Thymus (tissue), 11 donors: ENCODE results near the gene TADA1. TPM values are rescaled to one million over a fixed set of nuclear protein-coding genes. Genes with fewer than 3 reads are reported as not detected.

Source experiments
- DNase-seq, 9 donors: peaks; one replicate each; pipeline ENCODE4 v3.0.0-alpha.2; 2013; ENCODE audit warnings: low spot score in 9 of 9, low read depth in 6 of 9, missing footprints in 1 of 9
- H3K27ac ChIP-seq, 2 donors: one replicate each; pipeline ENCODE4 v1.5.1; 2013; ENCODE audit warnings: control low read depth in 1 of 2, low read depth in 1 of 2, low read length in 1 of 2, mild to moderate bottlenecking in 1 of 2, moderate library complexity in 1 of 2
- H3K27me3 ChIP-seq, 2 donors: one replicate each; pipeline ENCODE4 v1.5.1; 2013; ENCODE audit warnings: low read length in 1 of 2; ENCODE audit not compliant: control insufficient read depth in 2 of 2, insufficient read depth in 1 of 2
- H3K36me3 ChIP-seq, 2 donors: one replicate each; pipeline ENCODE4 v1.5.1; 2013; ENCODE audit warnings: low read length in 1 of 2, mild to moderate bottlenecking in 1 of 2, moderate library complexity in 1 of 2; ENCODE audit not compliant: control insufficient read depth in 2 of 2, insufficient read depth in 2 of 2
- H3K4me1 ChIP-seq, 2 donors: one replicate each; pipeline ENCODE4 v1.5.1; 2013; ENCODE audit warnings: low read length in 2 of 2; ENCODE audit not compliant: control insufficient read depth in 2 of 2, insufficient read depth in 2 of 2
- H3K4me3 ChIP-seq, 2 donors: one replicate each; pipeline ENCODE4 v1.5.1; 2013; ENCODE audit warnings: low read length in 2 of 2, control low read depth in 1 of 2, mild to moderate bottlenecking in 1 of 2
- H3K9me3 ChIP-seq, 2 donors: one replicate each; pipeline ENCODE4 v1.5.1; 2013; ENCODE audit warnings: low read length in 1 of 2, mild to moderate bottlenecking in 1 of 2; ENCODE audit not compliant: control insufficient read depth in 2 of 2, insufficient read depth in 1 of 2
- WGBS: extraction: QIAGEN DNeasy Blood & Tissue Kit; methylation state at CpG from one replicate; pipeline ENCODE4 v1.1.7; 2013; 5-methylcytosine and 5-hydroxymethylcytosine counted together
- polyA plus RNA-seq: library from polyadenylated mRNA; stranded (reverse); fragments of 200-250 nt; gene quantifications from one replicate; pipeline ENCODE4 v1.2.3, GENCODE V29; 2013
- total RNA-seq: library from RNA; stranded (reverse); fragments of 120-200 nt; gene quantifications from one replicate; pipeline ENCODE4 v1.2.4, GENCODE V29; 2013
- donor health status: healthy.

Gene TADA1
- total and polyA plus RNA-seq, 2 donors: 16.5 to 17.3 TPM

- 17% methylated on average over 1 of the region's 1 CpG for WGBS
- no peaks in the 10 kb centered on the region for H3K9me3 ChIP-seq
- no peaks in the 10 kb centered on the region for H3K27me3 ChIP-seq
- no peak overlapping the region for H3K27ac ChIP-seq
- H3K4me1 ChIP-seq: no peaks in the 10 kb centered on the region
- H3K4me3 ChIP-seq: no peak overlapping the region
- no peak for DNase-seq
- no peaks in the 10 kb centered on the region for H3K36me3 ChIP-seq
Observed at GRCh38 chr1:166902279-166902678, 26.2 kb upstream of the TADA1 start.

- H3K36me3 ChIP-seq: no peaks in the 10 kb centered on the region
- H3K9me3 ChIP-seq: no peaks in the 10 kb centered on the region
- 80% methylated on average over 4 of the region's 4 CpGs for WGBS
- H3K4me3 ChIP-seq: no peak overlapping the region
- no peak for DNase-seq
- no peaks in the 10 kb centered on the region for H3K27me3 ChIP-seq
- H3K27ac ChIP-seq: no peak overlapping the region
- H3K4me1 ChIP-seq: no peaks in the 10 kb centered on the region
Observed at GRCh38 chr1:166900987-166901386, 24.9 kb upstream of the TADA1 start.

- H3K4me3 ChIP-seq: no peak overlapping the region
- H3K36me3 ChIP-seq: no peaks in the 10 kb centered on the region
- DNase-seq: no peak
- H3K4me1 ChIP-seq: no peaks in the 10 kb centered on the region
- H3K27ac ChIP-seq: no peak overlapping the region
- H3K27me3 ChIP-seq: no peaks in the 10 kb centered on the region
- H3K9me3 ChIP-seq: no peaks in the 10 kb centered on the region
Observed at GRCh38 chr1:166899769-166900168, 23.7 kb upstream of the TADA1 start.

- Histone ChIP-seq H3K9me3 (no peaks in the 10 kb centered on the region), H3K27ac (no peak overlapping the region), H3K4me3 (no peak overlapping the region), H3K27me3 (no peaks in the 10 kb centered on the region), H3K36me3 (no peaks in the 10 kb centered on the region), H3K4me1 (no peaks in the 10 kb centered on the region)
- 95% methylated on average over 4 of the region's 4 CpGs for WGBS
- no peak for DNase-seq
Observed at GRCh38 chr1:166895766-166896165, 19.7 kb upstream of the TADA1 start.

GRCh38 chr1:166889776-166890175 is 13.7 kb upstream of the TADA1 start:
- H3K36me3 ChIP-seq: no peaks in the 10 kb centered on the region
- H3K27ac ChIP-seq: no peak overlapping the region
- no peaks in the 10 kb centered on the region for H3K9me3 ChIP-seq
- peaks cover 0 to under 1% of the 10 kb centered on the region in 2 donors for H3K27me3 ChIP-seq
- no peak overlapping the region for H3K4me3 ChIP-seq
- H3K4me1 ChIP-seq: peaks cover 0 to 2% of the 10 kb centered on the region in 2 donors
- DNase-seq: no peak

- no peak overlapping the region for H3K27ac ChIP-seq
- peaks cover 0 to 11% of the 10 kb centered on the region in 2 donors for H3K4me1 ChIP-seq
- no peaks in the 10 kb centered on the region for H3K36me3 ChIP-seq
- H3K27me3 ChIP-seq: peaks cover 0 to 13% of the 10 kb centered on the region in 2 donors
- DNase-seq: no peak
- H3K4me3 ChIP-seq: no peak overlapping the region
- WGBS: 93% methylated on average over 4 of the region's 4 CpGs
- H3K9me3 ChIP-seq: no peaks in the 10 kb centered on the region
Observed at GRCh38 chr1:166888373-166889111, 12.5 kb upstream of the TADA1 start.

- no peak for DNase-seq
- peaks cover 0 to 18% of the 10 kb centered on the region in 2 donors for H3K27me3 ChIP-seq
- H3K36me3 ChIP-seq: no peaks in the 10 kb centered on the region
- 75% methylated on average over 3 of the region's 3 CpGs for WGBS
- H3K9me3 ChIP-seq: no peaks in the 10 kb centered on the region
- no peak overlapping the region for H3K4me3 ChIP-seq
- peaks cover 0 to 11% of the 10 kb centered on the region in 2 donors for H3K4me1 ChIP-seq
- no peak overlapping the region for H3K27ac ChIP-seq
Observed at GRCh38 chr1:166884971-166885370, 8.9 kb upstream of the TADA1 start.

- no peaks in the 10 kb centered on the region for H3K9me3 ChIP-seq
- H3K27ac ChIP-seq: no peak overlapping the region
- no peaks in the 10 kb centered on the region for H3K36me3 ChIP-seq
- H3K4me3 ChIP-seq: no peak overlapping the region
- 23% methylated on average over 44 of the region's 44 CpGs for WGBS
- H3K4me1 ChIP-seq: peaks cover 0 to 11% of the 10 kb centered on the region in 2 donors
- peaks cover 0 to 18% of the 10 kb centered on the region in 2 donors for H3K27me3 ChIP-seq
- peak in 6 of 9 donors; percentile 16 to 56 (median 27) for DNase-seq
Observed at GRCh38 chr1:166884040-166884642, 8.1 kb upstream of the TADA1 start.

- no peak for DNase-seq
- Histone ChIP-seq H3K4me3 (no peak overlapping the region), H3K36me3 (no peaks in the 10 kb centered on the region), H3K4me1 (peaks cover 0 to 11% of the 10 kb centered on the region in 2 donors), H3K27me3 (peaks cover 0 to 18% of the 10 kb centered on the region in 2 donors), H3K27ac (no peak overlapping the region), H3K9me3 (peaks cover 0 to 3% of the 10 kb centered on the region in 2 donors)
- WGBS: 46% methylated on average over 2 of the region's 2 CpGs
Observed at GRCh38 chr1:166882893-166883292, 6.8 kb upstream of the TADA1 start.
